ENCODE data around the gene APOL6.

APOL6 gene

DNA sequence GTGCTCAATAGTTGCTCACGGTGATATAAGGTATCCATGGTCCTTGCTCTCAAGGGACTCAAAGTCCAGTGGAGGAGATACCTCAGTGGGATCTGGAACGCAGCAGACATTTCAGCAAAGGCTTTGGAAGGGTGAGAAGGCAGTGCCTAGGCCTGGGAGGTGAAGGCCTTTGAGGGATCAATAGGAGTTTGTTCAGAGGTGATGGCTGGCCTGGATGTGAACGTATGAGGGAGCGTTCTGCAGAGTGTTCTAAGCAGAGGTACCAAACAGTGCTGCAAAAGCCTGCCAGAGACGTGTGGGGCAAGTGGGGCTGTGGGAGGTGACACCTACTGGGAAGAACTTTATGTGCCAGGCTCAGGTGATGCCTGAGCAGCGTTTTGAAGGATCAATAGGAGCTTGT lies 23.7 kb upstream of the APOL6 start:
- no peaks in the 10 kb centered on the region for H3K36me3 Mint-ChIP-seq (ENCODE audit: low read depth)
- peaks cover 22% of the 10 kb centered on the region for H3K4me1 Mint-ChIP-seq (ENCODE audit: low read depth)
- no peak overlapping the region for H3K27ac Mint-ChIP-seq
- no peaks in the 10 kb centered on the region for H3K9me3 Mint-ChIP-seq
- H3K27me3 Mint-ChIP-seq: peaks cover 14% of the 10 kb centered on the region
- no peak overlapping the region for H3K4me3 Mint-ChIP-seq

- H3K27me3 Mint-ChIP-seq: peaks cover 17% of the 10 kb centered on the region
- H3K9me3 Mint-ChIP-seq: no peaks in the 10 kb centered on the region
- H3K4me1 Mint-ChIP-seq (ENCODE audit: low read depth): peaks cover 34% of the 10 kb centered on the region
- no peak overlapping the region for H3K4me3 Mint-ChIP-seq
- no peaks in the 10 kb centered on the region for H3K36me3 Mint-ChIP-seq (ENCODE audit: low read depth)
- H3K27ac Mint-ChIP-seq: no peak overlapping the region
Observed at GRCh38 chr22:35625763-35626432, 22.3 kb upstream of the APOL6 start.

GRCh38 chr22:35627267-35628041 lies 20.8 kb upstream of the APOL6 start:
- Mint-ChIP-seq H3K27ac (peak overlapping the region; percentile 64), H3K4me3 (peak overlapping the region; percentile 63), H3K36me3 (ENCODE audit: low read depth) (no peaks in the 10 kb centered on the region), H3K9me3 (no peaks in the 10 kb centered on the region), H3K27me3 (peaks cover 17% of the 10 kb centered on the region), H3K4me1 (ENCODE audit: low read depth) (peaks cover 34% of the 10 kb centered on the region)

DNA sequence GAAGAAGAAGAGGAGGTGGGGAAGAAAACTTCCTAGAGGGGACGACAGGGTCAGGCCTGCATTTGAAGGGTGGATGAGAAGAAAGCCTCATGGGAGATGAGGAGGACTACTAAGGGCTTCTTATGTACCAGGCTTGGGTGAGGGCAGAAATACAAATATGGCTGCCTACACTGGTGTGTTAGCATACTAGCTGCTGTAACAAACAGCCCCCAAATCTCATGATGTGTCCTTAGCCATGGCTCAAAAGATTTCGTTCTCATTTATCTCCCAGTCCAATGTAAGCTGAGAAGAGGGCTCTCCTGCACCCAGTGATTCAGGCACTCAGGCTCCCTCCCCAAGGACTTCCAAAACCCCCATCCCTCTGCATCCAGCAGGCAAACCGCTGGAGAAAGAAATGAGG lies 19.5 kb upstream of the APOL6 start:
- H3K4me3 Mint-ChIP-seq: no peak overlapping the region
- H3K9me3 Mint-ChIP-seq: peaks cover 6% of the 10 kb centered on the region
- H3K36me3 Mint-ChIP-seq (ENCODE audit: low read depth): no peaks in the 10 kb centered on the region
- H3K4me1 Mint-ChIP-seq (ENCODE audit: low read depth): peaks cover 39% of the 10 kb centered on the region
- peaks cover 17% of the 10 kb centered on the region for H3K27me3 Mint-ChIP-seq
- peak overlapping the region; percentile 57 for H3K27ac Mint-ChIP-seq

DNA sequence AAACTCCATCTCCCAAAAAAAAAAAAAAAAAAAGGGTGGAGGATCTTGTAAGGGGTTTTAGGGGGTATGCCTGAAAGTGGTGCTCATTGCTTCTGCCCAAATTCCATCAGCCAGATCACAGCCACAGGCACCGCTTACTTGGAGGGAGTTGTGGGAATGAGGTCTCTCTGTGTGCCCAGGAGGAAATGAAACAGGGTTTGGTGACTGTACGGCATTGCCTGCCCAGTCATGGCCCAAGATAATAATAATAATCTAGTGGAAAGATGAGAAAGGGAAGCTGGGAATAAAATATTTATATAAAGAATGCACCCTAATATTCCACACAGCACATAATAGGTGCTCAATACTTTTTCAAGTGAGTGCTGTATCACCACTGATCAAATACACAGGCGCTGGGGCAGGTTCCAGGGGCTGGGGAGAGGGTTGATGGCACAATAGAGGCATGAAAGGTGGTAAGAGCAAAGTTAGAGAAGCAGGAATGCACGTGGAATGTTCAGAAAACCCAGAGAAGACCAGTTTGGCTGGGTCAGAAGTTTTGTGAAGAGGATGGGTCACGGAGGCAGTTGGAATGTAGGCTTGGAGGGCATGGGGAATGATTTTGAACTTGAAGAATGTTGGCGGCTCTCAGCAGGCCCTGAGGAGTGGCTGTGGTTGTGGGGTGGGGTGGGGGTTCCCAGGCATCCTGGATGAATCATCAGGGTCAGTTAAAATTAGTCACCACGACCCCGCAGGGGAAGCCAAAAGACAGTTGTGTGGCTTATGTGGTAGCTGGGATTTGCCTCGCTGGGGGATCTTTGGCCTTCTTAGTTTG lies 18.6 kb upstream of the APOL6 start:
- Mint-ChIP-seq H3K4me1 (ENCODE audit: low read depth) (peaks cover 40% of the 10 kb centered on the region), H3K27ac (peak overlapping the region; percentile 79), H3K36me3 (ENCODE audit: low read depth) (no peaks in the 10 kb centered on the region), H3K4me3 (peak overlapping the region; percentile 4), H3K27me3 (peaks cover 15% of the 10 kb centered on the region), H3K9me3 (peaks cover 6% of the 10 kb centered on the region)

- Mint-ChIP-seq H3K4me1 (ENCODE audit: low read depth) (peaks cover 45% of the 10 kb centered on the region), H3K27ac (no peak overlapping the region)
Observed at GRCh38 chr22:35630387-35630793, 17.9 kb upstream of the APOL6 start.

GRCh38 chr22:35630891-35631290 lies 17.4 kb upstream of the APOL6 start:
- peaks cover 8% of the 10 kb centered on the region for H3K27me3 Mint-ChIP-seq
- H3K27ac Mint-ChIP-seq: no peak overlapping the region
- H3K4me3 Mint-ChIP-seq: no peak overlapping the region
- H3K9me3 Mint-ChIP-seq: peaks cover 6% of the 10 kb centered on the region
- no peaks in the 10 kb centered on the region for H3K36me3 Mint-ChIP-seq (ENCODE audit: low read depth)
- peaks cover 45% of the 10 kb centered on the region for H3K4me1 Mint-ChIP-seq (ENCODE audit: low read depth)

More at GRCh38 chr22:35630387-35630793, 17.9 kb upstream of the APOL6 start:
- peaks cover 10% of the 10 kb centered on the region for H3K27me3 Mint-ChIP-seq
- H3K36me3 Mint-ChIP-seq (ENCODE audit: low read depth): no peaks in the 10 kb centered on the region
- H3K4me3 Mint-ChIP-seq: no peak overlapping the region
- H3K9me3 Mint-ChIP-seq: peaks cover 6% of the 10 kb centered on the region

DNA sequence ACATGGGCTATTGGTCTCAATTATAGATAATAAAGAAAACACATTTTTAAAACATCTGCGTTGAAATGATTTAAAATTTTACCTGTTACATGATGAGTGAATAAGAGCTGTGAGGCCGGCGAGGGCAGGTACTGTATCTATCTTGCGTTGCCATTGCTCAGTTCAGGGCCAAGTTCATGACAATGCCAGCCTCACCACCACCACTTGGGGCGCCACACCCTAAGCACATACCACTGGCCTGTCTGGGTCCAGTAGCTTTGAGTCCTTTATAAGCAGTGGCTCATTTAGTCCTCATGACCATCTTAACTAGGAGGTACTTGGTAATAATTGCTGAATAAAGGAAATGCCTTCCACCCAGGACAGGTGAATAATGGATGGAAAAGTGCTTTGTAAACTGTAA lies 16.6 kb upstream of the APOL6 start:
- Mint-ChIP-seq H3K36me3 (ENCODE audit: low read depth) (no peaks in the 10 kb centered on the region), H3K4me3 (no peak overlapping the region), H3K27me3 (peaks cover 3% of the 10 kb centered on the region), H3K4me1 (ENCODE audit: low read depth) (peaks cover 45% of the 10 kb centered on the region), H3K27ac (no peak overlapping the region), H3K9me3 (peaks cover 6% of the 10 kb centered on the region)

DNA sequence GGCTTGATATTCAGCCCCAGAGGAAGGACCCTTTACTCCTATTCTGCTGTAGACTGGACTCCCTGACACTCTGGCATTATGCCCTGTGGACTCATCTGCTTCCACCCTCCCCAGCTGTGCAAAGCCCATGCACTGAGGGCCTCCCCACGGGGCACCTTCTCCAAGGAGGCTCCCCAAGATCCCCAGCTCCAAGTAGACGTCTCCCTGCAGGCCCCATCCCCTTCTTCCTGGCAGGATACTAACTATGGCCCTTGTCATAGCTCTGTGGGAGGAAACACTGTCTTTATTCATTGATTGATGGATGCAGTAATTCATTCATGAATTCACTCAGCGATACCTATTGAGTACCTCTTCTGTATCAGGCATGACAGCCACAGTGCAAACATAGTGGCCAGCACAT lies 15.3 kb upstream of the APOL6 start:
- H3K27ac Mint-ChIP-seq: no peak overlapping the region
- no peaks in the 10 kb centered on the region for H3K36me3 Mint-ChIP-seq (ENCODE audit: low read depth)
- H3K27me3 Mint-ChIP-seq: peaks cover 3% of the 10 kb centered on the region
- H3K4me1 Mint-ChIP-seq (ENCODE audit: low read depth): peaks cover 34% of the 10 kb centered on the region
- H3K4me3 Mint-ChIP-seq: no peak overlapping the region
- H3K9me3 Mint-ChIP-seq: peaks cover 6% of the 10 kb centered on the region

DNA sequence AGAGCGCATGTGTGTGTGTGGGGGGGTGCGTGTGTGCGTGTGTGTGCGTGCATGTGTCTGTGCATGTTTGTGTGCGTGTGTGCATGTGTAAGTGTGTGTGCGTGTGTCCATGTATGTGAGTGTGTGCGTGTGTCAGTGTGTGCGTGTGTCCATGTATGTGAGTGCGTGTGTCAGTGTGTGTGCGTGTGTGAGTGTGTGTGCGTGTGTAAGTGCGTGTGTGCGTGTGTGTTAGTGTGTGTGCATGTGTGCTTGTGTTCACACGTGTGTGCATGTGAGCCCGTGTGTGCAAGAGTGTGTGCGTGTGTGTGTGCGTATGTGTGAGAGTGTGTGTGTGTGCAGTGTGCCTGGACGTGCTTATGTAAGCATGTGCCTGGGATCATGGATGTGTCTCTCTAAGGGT lies 14.7 kb upstream of the APOL6 start:
- Mint-ChIP-seq H3K9me3 (peaks cover 6% of the 10 kb centered on the region), H3K4me1 (ENCODE audit: low read depth) (peaks cover 31% of the 10 kb centered on the region), H3K36me3 (ENCODE audit: low read depth) (no peaks in the 10 kb centered on the region), H3K4me3 (no peak overlapping the region), H3K27me3 (peaks cover 3% of the 10 kb centered on the region), H3K27ac (no peak overlapping the region)

- H3K4me1 Mint-ChIP-seq (ENCODE audit: low read depth): peaks cover 28% of the 10 kb centered on the region
- peaks cover 6% of the 10 kb centered on the region for H3K9me3 Mint-ChIP-seq
- H3K36me3 Mint-ChIP-seq (ENCODE audit: low read depth): no peaks in the 10 kb centered on the region
- H3K4me3 Mint-ChIP-seq: no peak overlapping the region
- no peak overlapping the region for H3K27ac Mint-ChIP-seq
- peaks cover 3% of the 10 kb centered on the region for H3K27me3 Mint-ChIP-seq
Observed at GRCh38 chr22:35634015-35634414, 14.2 kb upstream of the APOL6 start.

DNA sequence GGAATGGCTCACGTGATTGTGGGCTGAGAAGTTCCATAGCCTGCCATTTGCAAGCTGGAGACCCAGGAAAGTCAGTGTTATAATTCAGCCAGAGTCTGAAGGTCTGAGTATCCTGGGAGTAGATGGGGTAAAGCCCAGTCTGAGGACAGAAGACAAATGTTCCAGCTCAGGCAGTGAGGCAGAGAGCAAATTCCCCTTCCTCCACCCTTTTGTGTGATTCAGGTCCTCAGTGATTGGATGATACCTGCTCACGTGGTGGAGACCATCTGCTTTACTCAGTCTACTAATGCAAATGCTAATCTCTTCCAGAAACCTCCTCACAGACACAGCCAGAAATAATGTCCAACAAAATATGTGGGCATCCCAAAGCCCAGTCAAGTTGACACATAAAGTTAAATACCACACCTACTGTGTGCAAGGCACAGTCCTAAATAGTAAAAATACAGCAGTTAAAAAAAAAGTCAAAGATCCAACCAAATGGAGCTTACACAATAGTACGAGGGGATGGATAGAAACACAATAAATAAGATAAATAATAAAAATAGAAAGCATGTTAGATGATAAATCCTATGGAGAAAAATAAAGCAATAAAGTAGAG lies 13.2 kb upstream of the APOL6 start:
- Mint-ChIP-seq H3K4me3 (no peak overlapping the region), H3K9me3 (peaks cover 6% of the 10 kb centered on the region), H3K27me3 (peaks cover 3% of the 10 kb centered on the region), H3K4me1 (ENCODE audit: low read depth) (peaks cover 18% of the 10 kb centered on the region), H3K27ac (no peak overlapping the region), H3K36me3 (ENCODE audit: low read depth) (no peaks in the 10 kb centered on the region)

DNA sequence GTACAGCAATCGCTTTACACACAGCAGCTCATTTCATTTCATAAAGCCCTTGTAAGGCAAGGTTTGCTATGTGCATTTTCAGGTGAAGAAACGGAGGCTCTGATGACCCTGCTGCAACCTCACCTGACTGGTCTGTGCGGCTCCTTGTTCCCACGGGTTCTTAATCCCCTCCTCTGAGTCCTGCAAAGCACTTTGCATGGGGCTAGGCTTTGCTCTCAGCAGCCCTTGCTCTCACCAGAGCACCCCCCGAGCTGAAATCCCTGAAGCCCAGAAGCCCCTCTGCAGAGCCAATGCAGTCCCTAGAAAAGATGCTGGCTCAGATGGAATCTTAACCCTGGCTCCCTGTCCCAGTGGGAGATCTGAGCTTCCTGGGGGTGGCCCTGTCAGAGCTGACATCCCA lies 11.0 kb upstream of the APOL6 start:
- H3K9me3 Mint-ChIP-seq: peaks cover 6% of the 10 kb centered on the region
- no peaks in the 10 kb centered on the region for H3K27me3 Mint-ChIP-seq
- H3K27ac Mint-ChIP-seq: no peak overlapping the region
- H3K36me3 Mint-ChIP-seq (ENCODE audit: low read depth): no peaks in the 10 kb centered on the region
- peaks cover 18% of the 10 kb centered on the region for H3K4me1 Mint-ChIP-seq (ENCODE audit: low read depth)
- H3K4me3 Mint-ChIP-seq: no peak overlapping the region

DNA sequence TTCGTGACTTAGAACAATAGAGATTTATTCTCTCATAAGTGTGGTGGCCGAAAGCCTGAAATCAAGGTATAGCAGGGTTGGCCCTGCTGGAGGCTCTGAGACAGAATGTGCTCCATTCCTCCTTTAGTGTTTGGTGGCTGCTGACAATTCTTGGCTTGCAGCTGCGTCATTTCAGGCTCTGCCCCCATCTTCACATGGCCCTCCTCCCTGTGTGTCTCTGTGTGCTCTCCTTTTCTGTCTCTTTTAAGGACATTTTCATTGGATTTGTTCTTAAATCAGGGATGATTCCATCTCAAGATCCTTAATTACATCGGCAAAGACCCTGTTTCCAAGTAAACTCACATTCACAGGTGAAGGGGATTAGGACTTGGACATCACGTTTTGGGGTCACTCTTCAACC lies 10.2 kb upstream of the APOL6 start:
- peaks cover 18% of the 10 kb centered on the region for H3K4me1 Mint-ChIP-seq (ENCODE audit: low read depth)
- no peaks in the 10 kb centered on the region for H3K27me3 Mint-ChIP-seq
- H3K9me3 Mint-ChIP-seq: peaks cover 6% of the 10 kb centered on the region
- H3K36me3 Mint-ChIP-seq (ENCODE audit: low read depth): no peaks in the 10 kb centered on the region
- H3K27ac Mint-ChIP-seq: no peak overlapping the region
- H3K4me3 Mint-ChIP-seq: no peak overlapping the region

- no peaks in the 10 kb centered on the region for H3K27me3 Mint-ChIP-seq
- no peak overlapping the region for H3K4me3 Mint-ChIP-seq
- H3K9me3 Mint-ChIP-seq: peaks cover 3% of the 10 kb centered on the region
- H3K36me3 Mint-ChIP-seq (ENCODE audit: low read depth): no peaks in the 10 kb centered on the region
- H3K27ac Mint-ChIP-seq: no peak overlapping the region
- H3K4me1 Mint-ChIP-seq (ENCODE audit: low read depth): peaks cover 17% of the 10 kb centered on the region
Observed at GRCh38 chr22:35638410-35638809, 9.8 kb upstream of the APOL6 start.
